Right lobe of liver (tissue), 4 donors: ENCODE data around the gene CDIP1.

Experiments
- CTCF ChIP-seq, 4 donors: fragments of 200-600 bp in 3 of 4; fragments of 450-650 bp in 1 of 4; IDR thresholded peaks; one replicate each; pipeline versions ENCODE4 v1.5.1 to v1.8.0; 2016 to 2022; ENCODE audit warnings: antibody characterized with exemption in 4 of 4, mild to moderate bottlenecking in 2 of 4
- POLR2A ChIP-seq: fragments of 450-650 bp; IDR thresholded peaks from one replicate; pipeline ENCODE4 v1.6.1; 2017; ENCODE audit warnings: antibody characterized with exemption, mild to moderate bottlenecking
- donor health status: DM: no; HTN: no; CAD: no.
- donor health status: DM: no; HTN: no; CAD: no.
- donor health status: DM: no; HTN: yes; CAD: no.

- TF ChIP-seq POLR2A (no peak), CTCF (IDR thresholded peaks at IDR 0.05) (no peak)
These were observed 22.9 kb downstream of the CDIP1 start for GRCh38 chr16:4515611-4516233.
